ENCODE data around the gene PDIA3.
"Not testable (repeated sequence)": the region's sequence is repeated elsewhere in the genome, so short reads cannot be mapped to it uniquely, and the experiment has no call there.

Gene PDIA3

DNA sequence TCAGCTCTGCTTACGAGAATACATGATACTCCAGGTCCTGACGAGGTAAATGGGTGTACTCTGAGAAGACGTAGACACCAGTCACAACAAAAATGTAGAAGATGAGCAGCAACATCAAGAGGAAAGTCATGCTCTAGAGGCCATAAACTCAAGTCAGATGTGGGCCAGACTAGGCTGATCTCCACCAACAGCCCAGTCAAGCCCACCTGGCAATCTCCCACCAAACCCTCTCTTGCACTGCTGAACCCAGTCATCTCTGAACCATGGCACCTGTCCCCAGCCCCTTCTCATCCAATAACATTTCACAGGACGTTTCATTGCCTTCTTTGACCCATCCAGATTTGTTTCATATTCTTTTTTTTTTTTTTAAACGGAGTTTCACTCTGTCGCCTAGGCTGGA, 10.8 kb upstream of the PDIA3 start:
- Histone ChIP-seq H3K27me3 (replicated peaks; ENCODE audit: control insufficient read depth, insufficient read depth, low read length) (no peaks in the 10 kb centered on the region), H3K4me3 (replicated peaks; ENCODE audit: low read depth, low read length) (peak overlapping the region; percentile 51), H3K36me3 (ENCODE audit: control insufficient read depth, insufficient read depth, low read length) (no peaks in the 10 kb centered on the region)
- peak; percentile 15 for DNase-seq (ENCODE audit: extremely low read depth, insufficient read length)
- TF ChIP-seq CTCF (IDR thresholded peaks at IDR 0.05; ENCODE audit: insufficient read depth, low read length, poor library complexity, severe bottlenecking): no peak

DNA sequence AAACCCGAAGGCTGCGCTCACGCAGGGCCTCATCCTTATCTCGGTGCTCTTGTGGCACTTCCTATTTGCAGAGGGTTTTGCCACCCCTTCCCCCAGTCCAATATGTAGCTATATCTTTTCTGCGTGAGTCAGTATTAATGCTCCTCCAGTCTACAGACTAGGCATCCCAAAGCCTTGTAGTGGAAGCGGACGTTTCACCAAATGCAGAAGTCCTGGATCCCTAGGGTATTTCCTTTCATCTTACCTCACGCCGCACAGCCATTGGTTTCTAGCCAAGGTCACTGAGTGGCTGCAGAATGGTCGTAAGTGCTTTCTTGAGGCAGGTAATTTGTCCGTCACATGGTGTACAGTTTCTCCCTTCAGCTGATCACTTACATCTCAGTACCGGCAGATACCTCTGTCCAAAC, 668 bp downstream of the PDIA3 start:
- H3K4me3 ChIP-seq (replicated peaks; ENCODE audit: low read depth, low read length): peak overlapping the region; percentile 91
- DNase-seq (ENCODE audit: extremely low read depth, insufficient read length); H3K36me3 ChIP-seq (ENCODE audit: control insufficient read depth, insufficient read depth, low read length); H3K27me3 ChIP-seq (replicated peaks; ENCODE audit: control insufficient read depth, insufficient read depth, low read length): not testable (repeated sequence)

DNA sequence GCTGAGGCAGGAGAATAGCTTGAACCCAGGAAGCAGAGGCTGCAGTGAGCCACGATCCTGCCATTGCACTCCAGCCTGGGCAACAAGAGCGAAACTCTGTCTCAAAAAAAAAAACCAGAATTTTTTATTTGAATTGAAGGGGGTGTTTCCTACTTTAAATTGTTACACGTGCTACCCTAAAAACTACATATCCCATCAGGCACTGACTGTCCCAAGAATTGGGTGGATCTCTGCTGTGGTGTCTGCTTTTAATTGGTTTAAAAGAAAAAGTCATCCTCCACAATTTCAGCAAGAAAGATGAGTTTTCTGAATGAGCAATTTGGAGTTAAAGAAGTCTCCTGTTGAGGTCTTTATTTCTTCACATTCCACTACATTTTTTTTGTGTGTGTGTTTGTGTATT, 2.1 kb downstream of the PDIA3 start:
- H3K4me3 ChIP-seq (replicated peaks; ENCODE audit: low read depth, low read length): peak overlapping the region; percentile 91
- peaks cover 4% of the 10 kb centered on the region for H3K36me3 ChIP-seq (ENCODE audit: control insufficient read depth, insufficient read depth, low read length)
- no peak for DNase-seq (ENCODE audit: extremely low read depth, insufficient read length)
- H3K27me3 ChIP-seq (replicated peaks; ENCODE audit: control insufficient read depth, insufficient read depth, low read length): no peaks in the 10 kb centered on the region
- no peak for TF ChIP-seq CTCF (IDR thresholded peaks at IDR 0.05; ENCODE audit: insufficient read depth, low read length, poor library complexity, severe bottlenecking)

GRCh38 chr15:43749690-43750345, 3.6 kb downstream of the PDIA3 start:
- peak overlapping the region; percentile 51 for H3K4me3 ChIP-seq (replicated peaks; ENCODE audit: low read depth, low read length)
- H3K27me3 ChIP-seq (replicated peaks; ENCODE audit: control insufficient read depth, insufficient read depth, low read length): no peaks in the 10 kb centered on the region
- H3K36me3 ChIP-seq (ENCODE audit: control insufficient read depth, insufficient read depth, low read length): peaks cover 9% of the 10 kb centered on the region
- TF ChIP-seq CTCF (IDR thresholded peaks at IDR 0.05; ENCODE audit: insufficient read depth, low read length, poor library complexity, severe bottlenecking): no peak
- DNase-seq (ENCODE audit: extremely low read depth, insufficient read length): peak; percentile 80

GRCh38 chr15:43751885-43752284, 5.6 kb downstream of the PDIA3 start:
- Histone ChIP-seq H3K27me3 (replicated peaks; ENCODE audit: control insufficient read depth, insufficient read depth, low read length) (no peaks in the 10 kb centered on the region), H3K4me3 (replicated peaks; ENCODE audit: low read depth, low read length) (no peak overlapping the region), H3K36me3 (ENCODE audit: control insufficient read depth, insufficient read depth, low read length) (peaks cover 9% of the 10 kb centered on the region)
- no peak for DNase-seq (ENCODE audit: extremely low read depth, insufficient read length)
- no peak for TF ChIP-seq CTCF (IDR thresholded peaks at IDR 0.05; ENCODE audit: insufficient read depth, low read length, poor library complexity, severe bottlenecking)

GRCh38 chr15:43762824-43763223, 16.6 kb downstream of the PDIA3 start:
- Histone ChIP-seq H3K36me3 (ENCODE audit: control insufficient read depth, insufficient read depth, low read length) (peaks cover 7% of the 10 kb centered on the region), H3K27me3 (replicated peaks; ENCODE audit: control insufficient read depth, insufficient read depth, low read length) (no peaks in the 10 kb centered on the region), H3K4me3 (replicated peaks; ENCODE audit: low read depth, low read length) (no peak overlapping the region)
- DNase-seq (ENCODE audit: extremely low read depth, insufficient read length): no peak
- no peak for TF ChIP-seq CTCF (IDR thresholded peaks at IDR 0.05; ENCODE audit: insufficient read depth, low read length, poor library complexity, severe bottlenecking)

All from GM06990 (cell line).